PC-3 (cell line): ENCODE results near the gene PACS1. TPM values are rescaled to one million over a fixed set of nuclear protein-coding genes. Genes with fewer than 3 reads are reported as not detected.

Experiments used
- ATAC-seq: fragments of 200-7000 bp; cut with Tn5 transposase; 2 replicates; pipeline ENCODE4 v1.9.1; 2020; ENCODE audit warnings: mild to moderate bottlenecking, moderate library complexity
- BruUV-seq: library from RNA; stranded (reverse); fragments of 400-500 nt; replicated peaks from 2 replicates; lab custom pipeline; 2021; lab: Mats Ljungman, UMichigan
- CTCF ChIA-PET: fragments of 300-600 bp; sonication (Branson Sonifier 250); formaldehyde crosslinking; loops from one replicate; lab custom pipeline; 2022; ENCODE audit warnings: antibody characterized with exemption; lab: Charles Lee
- POLR2A ChIA-PET: fragments of 300-600 bp; sonication (Branson Sonifier 250); formaldehyde crosslinking; loops from one replicate; lab custom pipeline; 2022; ENCODE audit warnings: antibody characterized with exemption; ENCODE audit not compliant: unreplicated experiment; lab: Charles Lee
- DNase-seq: peaks from one replicate; pipeline ENCODE4 v3.0.0-alpha.2; 2015
- H2AFZ ChIP-seq: fragments of 300-600 bp; sonication (generic); 2 replicates; pipeline ENCODE4 v1.6.0; 2016; ENCODE audit warnings: antibody characterized with exemption, low read length
- H3F3A ChIP-seq: fragments of 300-600 bp; sonication (generic); one replicate; pipeline ENCODE4 v1.6.0; 2017; ENCODE audit warnings: antibody characterized with exemption, low read length, control low read depth, mild to moderate bottlenecking; ENCODE audit not compliant: unreplicated experiment
- H3K27ac ChIP-seq: fragments of 300-600 bp; sonication (generic); 2 replicates; pipeline ENCODE4 v1.5.1; 2016; ENCODE audit warnings: mild to moderate bottlenecking, low read length
- H3K27me3 ChIP-seq: fragments of 300-600 bp; sonication (generic); 2 replicates; pipeline ENCODE4 v1.6.1; 2016; ENCODE audit warnings: low read length, mixed read lengths
- H3K36me3 ChIP-seq: fragments of 300-600 bp; sonication (generic); 2 replicates; pipeline ENCODE4 v1.6.1; 2016; ENCODE audit warnings: low read depth, mixed run types, low read length, mixed read lengths
- H3K4me1 ChIP-seq: fragments of 300-600 bp; sonication (generic); 2 replicates; pipeline ENCODE4 v1.5.1; 2016; ENCODE audit warnings: low read length; ENCODE audit not compliant: insufficient read depth
- H3K4me2 ChIP-seq: fragments of 300-600 bp; sonication (generic); 2 replicates; pipeline ENCODE4 v1.6.0; 2016; ENCODE audit warnings: low read length
- H3K4me3 ChIP-seq: fragments of 300-600 bp; sonication (generic); 2 replicates; pipeline ENCODE4 v1.5.1; 2016; ENCODE audit warnings: mild to moderate bottlenecking, low read length, mixed read lengths
- H3K79me2 ChIP-seq: fragments of 300-600 bp; sonication (generic); 2 replicates; pipeline ENCODE4 v1.6.1; 2017; ENCODE audit warnings: low read length, mixed read lengths
- H3K9ac ChIP-seq: fragments of 300-600 bp; sonication (generic); 2 replicates; pipeline ENCODE4 v1.6.0; 2016; ENCODE audit warnings: mild to moderate bottlenecking, low read length
- H3K9me2 ChIP-seq: fragments of 300-600 bp; sonication (generic); replicated peaks from 2 replicates; pipeline ENCODE4 v1.6.1; 2016; ENCODE audit warnings: mixed run types, low read length, mixed read lengths
- H3K9me3 ChIP-seq: fragments of 300-600 bp; sonication (generic); 2 replicates; pipeline ENCODE4 v1.6.1; 2016; ENCODE audit warnings: low read length, mixed read lengths
- H4K20me1 ChIP-seq: fragments of 300-600 bp; sonication (generic); 2 replicates; pipeline ENCODE4 v1.6.1; 2016; ENCODE audit warnings: low read length, mixed read lengths
- EZH2 ChIP-seq: fragments of 300-600 bp; sonication (generic); IDR thresholded peaks from one replicate; pipeline ENCODE4 v1.6.1; 2017; ENCODE audit warnings: antibody characterized with exemption, mild to moderate bottlenecking, low read length; ENCODE audit not compliant: unreplicated experiment
- EZH2phosphoT487 ChIP-seq: fragments of 300-600 bp; sonication (generic); IDR thresholded peaks from 2 replicates; pipeline ENCODE4 v1.6.1; 2018; ENCODE audit warnings: mild to moderate bottlenecking, antibody characterized with exemption, low read length, borderline replicate concordance
- intact Hi-C: fragments of 100-400 bp; cut with micrococcal nuclease; formaldehyde crosslinking; loops from 2 replicates; pipeline ENCODE4 v1.9.0; 2023
- total RNA-seq: library from RNA; depleted of rRNA; stranded (reverse); fragments of >200 nt; gene quantifications from 2 replicates; pipeline ENCODE4 v1.2.3, GENCODE V29; 2014; rRNA removed
- TF ChIP-seq, protein P1 (sequence below): fragments of 300-600 bp; sonication (generic); conservative IDR thresholded peaks from 2 replicates; pipeline ENCODE4 v1.5.1; 2017; ENCODE audit warnings: antibody characterized with exemption, low read depth, mild to moderate bottlenecking, low read length

The PACS1 gene
- total RNA-seq, 1 experiment from 2014 or later, result 28.7 TPM

DNA sequence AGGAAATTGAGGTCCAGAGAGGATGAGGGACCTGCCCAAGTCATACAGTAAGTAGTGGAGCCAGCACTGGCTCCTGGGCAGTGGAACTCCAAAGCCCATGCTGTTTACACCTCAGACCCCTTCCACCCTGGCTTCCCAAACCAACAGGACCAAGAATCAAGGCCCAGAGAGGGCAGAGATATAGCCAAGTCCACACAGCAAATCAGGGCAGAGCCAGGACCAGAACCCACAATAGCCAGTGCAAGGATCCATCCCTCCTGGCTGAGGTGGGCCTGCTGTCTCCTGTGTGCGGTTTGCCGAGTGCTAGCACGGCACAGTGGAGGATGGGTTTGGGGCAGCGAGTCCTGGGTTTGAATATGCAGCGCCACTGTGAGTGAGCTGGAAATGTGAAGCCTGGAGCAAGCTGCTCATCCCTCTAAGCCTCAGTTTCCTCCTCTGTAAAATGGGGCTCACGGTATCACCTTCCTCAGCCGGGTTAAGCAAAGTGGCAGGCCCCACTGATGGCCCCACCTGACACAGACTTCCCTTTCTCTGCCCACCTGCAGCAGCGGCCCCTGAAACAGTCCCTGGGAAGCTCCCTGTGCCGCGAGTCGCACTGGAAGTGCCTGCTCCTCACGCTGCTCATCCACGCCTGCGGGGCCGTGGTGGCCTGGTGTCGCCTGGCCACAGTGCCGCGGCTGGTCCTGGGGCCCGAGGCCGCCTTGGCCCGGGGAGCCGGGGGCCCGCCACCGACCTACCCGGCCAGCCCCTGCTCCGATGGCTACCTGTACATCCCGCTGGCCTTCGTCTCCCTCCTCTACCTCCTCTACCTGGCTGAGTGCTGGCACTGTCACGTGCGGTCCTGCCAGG, 223.9 kb downstream of the PACS1 start:
- Histone ChIP-seq H2AFZ (no peak overlapping the region), H3K4me1 (peaks cover 9% of the 10 kb centered on the region), H3K36me3 (no peaks in the 10 kb centered on the region), H3K9me2 (no peaks in the 10 kb centered on the region), H3K9ac (no peak overlapping the region), H3K9me3 (no peaks in the 10 kb centered on the region), H3K27me3 (peaks cover 12% of the 10 kb centered on the region), H3K27ac (no peak overlapping the region), H3K4me3 (no peak overlapping the region), H3K79me2 (no peaks in the 10 kb centered on the region), H4K20me1 (no peaks in the 10 kb centered on the region), H3K4me2 (no peak overlapping the region), H3F3A (no peaks in the 10 kb centered on the region)
- ChIA-PET CTCF (no interaction called here), POLR2A (no interaction called here)
- TF ChIP-seq, protein P1, sequence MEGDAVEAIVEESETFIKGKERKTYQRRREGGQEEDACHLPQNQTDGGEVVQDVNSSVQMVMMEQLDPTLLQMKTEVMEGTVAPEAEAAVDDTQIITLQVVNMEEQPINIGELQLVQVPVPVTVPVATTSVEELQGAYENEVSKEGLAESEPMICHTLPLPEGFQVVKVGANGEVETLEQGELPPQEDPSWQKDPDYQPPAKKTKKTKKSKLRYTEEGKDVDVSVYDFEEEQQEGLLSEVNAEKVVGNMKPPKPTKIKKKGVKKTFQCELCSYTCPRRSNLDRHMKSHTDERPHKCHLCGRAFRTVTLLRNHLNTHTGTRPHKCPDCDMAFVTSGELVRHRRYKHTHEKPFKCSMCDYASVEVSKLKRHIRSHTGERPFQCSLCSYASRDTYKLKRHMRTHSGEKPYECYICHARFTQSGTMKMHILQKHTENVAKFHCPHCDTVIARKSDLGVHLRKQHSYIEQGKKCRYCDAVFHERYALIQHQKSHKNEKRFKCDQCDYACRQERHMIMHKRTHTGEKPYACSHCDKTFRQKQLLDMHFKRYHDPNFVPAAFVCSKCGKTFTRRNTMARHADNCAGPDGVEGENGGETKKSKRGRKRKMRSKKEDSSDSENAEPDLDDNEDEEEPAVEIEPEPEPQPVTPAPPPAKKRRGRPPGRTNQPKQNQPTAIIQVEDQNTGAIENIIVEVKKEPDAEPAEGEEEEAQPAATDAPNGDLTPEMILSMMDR, result no peak
- TF ChIP-seq EZH2phosphoT487 (no peak), EZH2 (no peak)
- BruUV-seq, result no TSS peak
- ATAC-seq (no peak), DNase-seq (no peak)
- intact Hi-C loops, result no loop called here

Other genes starting within 250 kb of the PACS1 start
- not detected in 2 replicates for gene SNX32, start 236.3 kb upstream of the PACS1 start, total RNA-seq
- gene CFL1, start 212.1 kb upstream of the PACS1 start, total RNA-seq, result 2,710 and 3,139 TPM in 2 replicates
- gene MUS81, start 209.8 kb upstream of the PACS1 start, total RNA-seq, result 82.0 and 94.6 TPM in 2 replicates
- gene EFEMP2, start 197.5 kb upstream of the PACS1 start, total RNA-seq, result 2.6 and 4.5 TPM in 2 replicates
- 0.11 TPM in 1 of 2 replicates, not detected in the other for gene CTSW, start 190.4 kb upstream of the PACS1 start, total RNA-seq
- gene FIBP, start 181.8 kb upstream of the PACS1 start, total RNA-seq, result 221 TPM in 2 replicates
- gene CCDC85B, start 179.6 kb upstream of the PACS1 start, total RNA-seq, result 207 and 280 TPM in 2 replicates
- gene FOSL1, start 169.9 kb upstream of the PACS1 start, total RNA-seq, result 656 and 851 TPM in 2 replicates
- 61.3 and 82.0 TPM in 2 replicates for gene C11orf68, start 151.2 kb upstream of the PACS1 start, total RNA-seq
- gene DRAP1, start 150.8 kb upstream of the PACS1 start, total RNA-seq, result 944 and 1,531 TPM in 2 replicates
- not detected in 2 replicates for gene TSGA10IP, start 124.8 kb upstream of the PACS1 start, total RNA-seq
- 240 and 267 TPM in 2 replicates for gene SART1, start 108.5 kb upstream of the PACS1 start, total RNA-seq
- gene EIF1AD, start 68.1 kb upstream of the PACS1 start, total RNA-seq, result 70.1 and 77.0 TPM in 2 replicates
- 124 and 131 TPM in 2 replicates for gene BANF1, start 67.8 kb upstream of the PACS1 start, total RNA-seq
- 74.5 and 84.2 TPM in 2 replicates for gene CST6, start 58.3 kb upstream of the PACS1 start, total RNA-seq
- 0.17 and 1.1 TPM in 2 replicates for gene CATSPER1, start 43.8 kb upstream of the PACS1 start, total RNA-seq
- gene GAL3ST3, start 21.1 kb upstream of the PACS1 start, total RNA-seq, result not detected in 2 replicates
- gene SF3B2, start 17.9 kb upstream of the PACS1 start, total RNA-seq, result 241 and 318 TPM in 2 replicates
- 32.1 and 51.5 TPM in 2 replicates for gene KLC2, start 187.4 kb downstream of the PACS1 start, total RNA-seq
- gene RAB1B, start 198.4 kb downstream of the PACS1 start, total RNA-seq, result 355 and 380 TPM in 2 replicates
- 2.2 and 5.2 TPM in 2 replicates for gene CNIH2, start 207.9 kb downstream of the PACS1 start, total RNA-seq
- gene YIF1A, start 218.9 kb downstream of the PACS1 start, total RNA-seq, result 196 and 236 TPM in 2 replicates
- not detected in 2 replicates for gene TMEM151A, start 221.6 kb downstream of the PACS1 start, total RNA-seq
- gene CD248, start 246.8 kb downstream of the PACS1 start, total RNA-seq, result not detected in 2 replicates